Gastrocnemius medialis (tissue), 4 donors: ENCODE data around the gene UROC1. TPM values are rescaled to one million over a fixed set of nuclear protein-coding genes. Genes with fewer than 3 reads are reported as not detected.

Source experiments
- ATAC-seq, 2 donors: fragments of 150-250 bp; one replicate each; pipeline ENCODE4 v1.9.1; 2016
- DNase-seq, 2 donors: peaks; one replicate each; pipeline ENCODE4 v3.0.0-alpha.2; 2019
- H3K27ac ChIP-seq, 4 donors: fragments of 200-600 bp; sonication (generic); 1 replicate in 1 of 4; 2 replicates in 3 of 4; pipeline ENCODE4 v1.5.1; 2016 to 2018; ENCODE audit warnings: mild to moderate bottlenecking in 2 of 4, moderate library complexity in 1 of 4
- H3K27me3 ChIP-seq, 3 donors: fragments of 200-600 bp; sonication (generic) in 2 of 3; 1 replicate in 1 of 3; 2 replicates in 2 of 3; pipeline versions ENCODE4 v1.5.1 to v1.6.0; 2016 to 2019; ENCODE audit warnings: mild to moderate bottlenecking in 1 of 3, moderate library complexity in 1 of 3
- H3K36me3 ChIP-seq, 2 donors: fragments of 200-600 bp; sonication (generic) in 1 of 2; one replicate each; pipeline ENCODE4 v1.5.1; 2017 to 2018
- H3K4me1 ChIP-seq, 2 donors: fragments of 200-600 bp; sonication (generic) in 1 of 2; one replicate each; pipeline ENCODE4 v1.5.1; 2016 to 2017; ENCODE audit warnings: mild to moderate bottlenecking in 2 of 2
- H3K4me3 ChIP-seq, 4 donors: fragments of 200-600 bp; sonication (generic) in 3 of 4; 1 replicate in 1 of 4; 2 replicates in 3 of 4; pipeline ENCODE4 v1.5.1; 2016 to 2019; ENCODE audit warnings: mild to moderate bottlenecking in 2 of 4
- H3K9me3 ChIP-seq, 3 donors: fragments of 200-600 bp; sonication (generic) in 2 of 3; 1 replicate in 1 of 3; 2 replicates in 2 of 3; pipeline ENCODE4 v1.5.1; 2016 to 2019
- CTCF ChIP-seq, 5 experiments: fragments of 450-650 bp in 3 of 5; fragments of 200-600 bp in 2 of 5; sonication (generic) in 2 of 5; IDR thresholded peaks in 4 of 5; conservative IDR thresholded peaks in 1 of 5; 1 replicate in 4 of 5; 2 replicates in 1 of 5; pipeline ENCODE4 v1.5.1; 2016 to 2019; ENCODE audit warnings: antibody characterized with exemption in 5 of 5, mild to moderate bottlenecking in 3 of 5, moderate library complexity in 3 of 5
- POLR2A ChIP-seq, 2 donors: fragments of 450-650 bp; IDR thresholded peaks; one replicate each; pipeline ENCODE4 v1.6.1; 2017; ENCODE audit warnings: antibody characterized with exemption in 2 of 2, mild to moderate bottlenecking in 2 of 2, moderate library complexity in 2 of 2
- in situ Hi-C, 4 donors: fragments of 200-750 bp; cut with MboI; loops; one replicate each; pipeline versions ENCODE4 v1.15.0 to v1.8.0; 2017; ENCODE audit warnings: low sequenced_read_pairs in 4 of 4
- intact Hi-C: fragments of 100-400 bp; cut with DNase I; formaldehyde crosslinking; loops from one replicate; pipeline ENCODE4 v1.15.1; 2023; ENCODE audit warnings: low total_unique reads
- total RNA-seq, 4 donors: library from RNA; depleted of rRNA; stranded (reverse); fragments of >200 nt; gene quantifications; one replicate each; pipeline versions ENCODE4 v1.1.0 to v1.2.3, GENCODE V29; 2016

Gene UROC1
- total RNA-seq, 4 donors from 2014 or later: 0.07 to 0.36 TPM; not detected in 2

- in situ Hi-C loops (no loop called here), intact Hi-C loops (no loop called here)
- Histone ChIP-seq H3K4me1 (peaks cover 0 to 26% of the 10 kb centered on the region in 2 donors), H3K27ac (no peak overlapping the region), H3K36me3 (peaks cover 0 to 41% of the 10 kb centered on the region in 2 donors), H3K4me3 (no peak overlapping the region), H3K9me3 (no peaks in the 10 kb centered on the region), H3K27me3 (no peaks in the 10 kb centered on the region)
- no peak for DNase-seq
- TF ChIP-seq CTCF (IDR thresholded peaks at IDR 0.05 in 4 of 5, conservative IDR thresholded peaks at IDR 0.05 in 1 of 5) (no peak), POLR2A (IDR thresholded peaks at IDR 0.05) (no peak)
- ATAC-seq: no peak
These were observed 76.2 kb downstream of the UROC1 start for GRCh38 chr3:126441256-126441880.

- Histone ChIP-seq H3K27ac (no peak overlapping the region), H3K9me3 (no peaks in the 10 kb centered on the region), H3K4me1 (peaks cover 0 to 26% of the 10 kb centered on the region in 2 donors), H3K27me3 (no peaks in the 10 kb centered on the region), H3K36me3 (peaks cover 0 to 42% of the 10 kb centered on the region in 2 donors), H3K4me3 (no peak overlapping the region)
- ATAC-seq: no peak
- TF ChIP-seq POLR2A (IDR thresholded peaks at IDR 0.05) (no peak), CTCF (IDR thresholded peaks at IDR 0.05 in 4 of 5, conservative IDR thresholded peaks at IDR 0.05 in 1 of 5) (no peak)
- in situ Hi-C loops: no loop called here
- intact Hi-C loops: no loop called here
- no peak for DNase-seq
These were observed 76.9 kb downstream of the UROC1 start for GRCh38 chr3:126440709-126440995.

GRCh38 chr3:126439968-126440708 is 77.4 kb downstream of the UROC1 start:
- peaks cover 0 to 21% of the 10 kb centered on the region in 2 donors for H3K4me1 ChIP-seq
- no peaks in the 10 kb centered on the region for H3K9me3 ChIP-seq
- no peak for ATAC-seq
- intact Hi-C loops (no loop called here), in situ Hi-C loops (no loop called here)
- no peak overlapping the region for H3K27ac ChIP-seq
- no peak overlapping the region for H3K4me3 ChIP-seq
- peaks cover 0 to 42% of the 10 kb centered on the region in 2 donors for H3K36me3 ChIP-seq
- TF ChIP-seq CTCF (IDR thresholded peaks at IDR 0.05 in 4 of 5, conservative IDR thresholded peaks at IDR 0.05 in 1 of 5) (no peak), POLR2A (IDR thresholded peaks at IDR 0.05) (no peak)
- DNase-seq: no peak
- no peaks in the 10 kb centered on the region for H3K27me3 ChIP-seq

- in situ Hi-C loops (no loop called here), intact Hi-C loops (no loop called here)
- Histone ChIP-seq H3K4me1 (peaks cover 0 to 21% of the 10 kb centered on the region in 2 donors), H3K9me3 (no peaks in the 10 kb centered on the region), H3K27ac (no peak overlapping the region), H3K36me3 (peaks cover 0 to 42% of the 10 kb centered on the region in 2 donors), H3K4me3 (no peak overlapping the region), H3K27me3 (no peaks in the 10 kb centered on the region)
- ATAC-seq: no peak
- TF ChIP-seq CTCF (IDR thresholded peaks at IDR 0.05 in 4 of 5, conservative IDR thresholded peaks at IDR 0.05 in 1 of 5): no peak
- no peak for TF ChIP-seq POLR2A (IDR thresholded peaks at IDR 0.05)
- DNase-seq: no peak
These were observed 78.1 kb downstream of the UROC1 start for GRCh38 chr3:126439346-126439967.
